ENCODE results near the gene FAM72C. TPM values are rescaled to one million over a fixed set of nuclear protein-coding genes. Genes with fewer than 3 reads are reported as not detected.
"Not testable (repeated sequence)": the region's sequence is repeated elsewhere in the genome, so short reads cannot be mapped to it uniquely, and the experiment has no call there.

The FAM72C gene
- total and polyA plus RNA-seq, 2 of the 8 experiments (the other 6 are each of a cell fraction or from before 2014, with no cell fraction given): 1.9 to 6.3 TPM

- H3K14ac ChIP-seq (ENCODE audit: insufficient read length); H3K23ac ChIP-seq (ENCODE audit: insufficient read length); H2BK15ac ChIP-seq (ENCODE audit: low read length); POLR2A ChIA-PET (ENCODE audit: partially characterized antibody); H3K9me3 ChIP-seq (ENCODE audit: insufficient read depth in 2 of 2, low read depth in 1 of 2, low read length in 1 of 2); H3K4me2 ChIP-seq (ENCODE audit: insufficient read depth in 1 of 2, low read depth in 2 of 2, low read length in 2 of 2); H4K91ac ChIP-seq (replicated peaks; ENCODE audit: insufficient read length, low read length); H4K20me1 ChIP-seq (replicated peaks in 1 of 2; ENCODE audit: control insufficient read depth in 1 of 2, insufficient read depth in 2 of 2, low read length in 2 of 2); DNase-seq (ENCODE audit: low read depth in 1 of 2, low spot score in 2 of 2); H2BK20ac ChIP-seq (ENCODE audit: low read length); H3K56ac ChIP-seq (replicated peaks; ENCODE audit: insufficient read length, low read depth, low read length); CTCF ChIA-PET (ENCODE audit: partially characterized antibody); H4K5ac ChIP-seq (ENCODE audit: insufficient read length, low read depth, low read length); H3K4me1 ChIP-seq (replicated peaks in 1 of 4; ENCODE audit: control insufficient read depth in 3 of 4, insufficient read depth in 4 of 4, low read length in 3 of 4); H2BK120ac ChIP-seq (replicated peaks; ENCODE audit: low read depth, low read length); H2AK5ac ChIP-seq (ENCODE audit: low read depth, low read length); H3K36me3 ChIP-seq (ENCODE audit: control insufficient read depth in 2 of 4, insufficient read depth in 4 of 4, low read length in 3 of 4); H3K27me3 ChIP-seq (replicated peaks in 1 of 4; ENCODE audit: control insufficient read depth in 3 of 4, extremely low read depth in 1 of 4, insufficient read depth in 3 of 4, low read length in 3 of 4); FAIRE-seq; H3K9ac ChIP-seq (replicated peaks in 1 of 4; ENCODE audit: extremely low read depth in 1 of 4, low read depth in 3 of 4, low read length in 3 of 4); H3K79me1 ChIP-seq (ENCODE audit: low read depth, low read length); H3K4ac ChIP-seq (replicated peaks; ENCODE audit: insufficient read length, low read depth, low read length); H2BK12ac ChIP-seq (ENCODE audit: low read depth, low read length); H3K27ac ChIP-seq (ENCODE audit: low read depth, low read length); H2AFZ ChIP-seq (ENCODE audit: low read length); H4K8ac ChIP-seq (ENCODE audit: extremely low read depth, insufficient read depth, low read length); H3K4me3 ChIP-seq (ENCODE audit: extremely low read depth in 1 of 4, insufficient read depth in 2 of 4, low read depth in 3 of 4, low read length in 4 of 4); H3K18ac ChIP-seq (ENCODE audit: extremely low read depth, low read length); H3K23me2 ChIP-seq (ENCODE audit: low read depth, low read length); H2BK5ac ChIP-seq (ENCODE audit: low read depth, low read length); H3K79me2 ChIP-seq (ENCODE audit: control insufficient read depth in 1 of 2, insufficient read depth in 2 of 2, low read length in 2 of 2): not testable (repeated sequence)
- WGBS, 2 experiments (ENCODE audit: extremely low coverage in 1 of 2, insufficient coverage in 1 of 2, insufficient read length in 1 of 2, insufficient replicate concordance in 2 of 2, low coverage in 1 of 2, low lambda C conversion rate in 2 of 2, missing lambda C conversion rate in 1 of 2): no CpG with 5 or more reads among the region's 2 CpGs
Measured at GRCh38 chr1:144003306-144004029, 31.7 kb upstream of the FAM72C start.
